GM12878 (cell line): Measurements from ENCODE around the gene NPIPB9. TPM values are rescaled to one million over a fixed set of nuclear protein-coding genes. Genes with fewer than 3 reads are reported as not detected.

Experiments
- microRNA-seq: library from miRNA; unstranded; fragments of <30 nt; microRNA quantifications from one replicate; pipeline ENCODE4, GENCODE V29; 2018
- polyA plus RNA-seq, 11 experiments: library from polyadenylated mRNA; depleted of rRNA in 4 of 11; unstranded in 6 of 11; stranded (reverse) in 5 of 11; fragments of >200 nt; fragmentation: Nextera tagmentation in 4 of 11; fragmentation: Illumina TruSeq in 1 of 11; extraction: Ambion mirVana in 4 of 11; extraction: Trizol in 1 of 11; gene quantifications; 1 replicate in 1 of 11; 2 replicates in 10 of 11; pipeline versions ENCODE4 v1.2.1 to v1.2.3, GENCODE V29; 2011 to 2016; ENCODE audit warnings: inconsistent platforms in 2 of 11, missing spikeins in 2 of 11, low read depth in 1 of 11
- small RNA-seq: library from RNA; depleted of rRNA; stranded (forward); fragments of <200 nt; gene quantifications from one replicate; pipeline ENCODE3, GENCODE V24; 2014
- total RNA-seq, 4 experiments: library from RNA; depleted of rRNA in 3 of 4; stranded (reverse); fragments of >200 nt in 3 of 4; fragmentation: Illumina TruSeq in 1 of 4; extraction: Trizol in 1 of 4; gene quantifications; 2 replicates each; pipeline versions ENCODE4 v1.2.1 to v1.2.3, GENCODE V29; 2013 to 2021

Gene NPIPB9
- total and polyA plus RNA-seq, 10 of the 15 experiments (the other 5 are each of a cell fraction or from before 2014, with no cell fraction given): 0.10 to 1.6 (median 0.61) TPM

Small RNA genes lying within 50 kb of the gene (microRNA-seq; reads per million reads assigned to microRNA genes)
- not detected for gene MIR6862-2

Small RNA genes lying within 50 kb of the gene (small RNA-seq; reads per million reads assigned to genes)
- not detected for gene MIR6862-2

Other genes with a start within 250 kb of the NPIPB9 start
Only the 7 nearest of the 16 such genes appear.
- 0.76 and 0.90 TPM in 2 replicates for gene SULT1A1, start 141.7 kb upstream of the NPIPB9 start, total RNA-seq (2014; rRNA removed)
- 0.46 and 0.54 TPM in 2 replicates for gene SULT1A1, start 141.7 kb upstream of the NPIPB9 start, total RNA-seq (2014; rRNA removed; fragmentation: Illumina TruSeq; extraction: Trizol)
- 0.40 and 1.2 TPM in 2 replicates for gene SULT1A1, start 141.7 kb upstream of the NPIPB9 start, total RNA-seq (2021)
- gene SULT1A1, start 141.7 kb upstream of the NPIPB9 start, polyA plus RNA-seq (2011; rRNA removed): 0.03 TPM in 1 of 2 replicates, not detected in the other
- 0.52 and 0.76 TPM in 2 replicates for gene SULT1A1, start 141.7 kb upstream of the NPIPB9 start, polyA plus RNA-seq (2014; fragmentation: Illumina TruSeq; extraction: Trizol)
- 1 to 10 TPM in 1 of 2 experiments, under 1 TPM in 1; 0.44 to 1.5 TPM for gene SULT1A1, start 141.7 kb upstream of the NPIPB9 start, polyA plus RNA-seq (2014; fragmentation: Nextera tagmentation; extraction: Ambion mirVana)
- gene SULT1A1, start 141.7 kb upstream of the NPIPB9 start, polyA plus RNA-seq (2014; rRNA removed): 0.16 and 1.2 TPM in 2 replicates
- gene SULT1A1, start 141.7 kb upstream of the NPIPB9 start, polyA plus RNA-seq (2016; fragmentation: Nextera tagmentation; extraction: Ambion mirVana): under 1 TPM in 1 of 2 experiments, not detected in 1; 0.23 TPM
- gene NPIPB8, start 113.7 kb upstream of the NPIPB9 start, total RNA-seq (2014; rRNA removed): 0.33 and 0.62 TPM in 2 replicates
- 0.18 TPM in 1 of 2 replicates, not detected in the other for gene NPIPB8, start 113.7 kb upstream of the NPIPB9 start, total RNA-seq (2014; rRNA removed; fragmentation: Illumina TruSeq; extraction: Trizol)
- gene NPIPB8, start 113.7 kb upstream of the NPIPB9 start, total RNA-seq (2021): 0.56 TPM in 1 of 2 replicates, not detected in the other
- 0.78 and 1.2 TPM in 2 replicates for gene NPIPB8, start 113.7 kb upstream of the NPIPB9 start, polyA plus RNA-seq (2011; rRNA removed)
- 0.03 TPM in 1 of 2 replicates, not detected in the other for gene NPIPB8, start 113.7 kb upstream of the NPIPB9 start, polyA plus RNA-seq (2014; fragmentation: Illumina TruSeq; extraction: Trizol)
- not detected for gene NPIPB8, start 113.7 kb upstream of the NPIPB9 start, polyA plus RNA-seq (2014; fragmentation: Nextera tagmentation; extraction: Ambion mirVana)
- gene NPIPB8, start 113.7 kb upstream of the NPIPB9 start, polyA plus RNA-seq (2014; rRNA removed): 0.37 TPM in 1 of 2 replicates, not detected in the other
- not detected for gene NPIPB8, start 113.7 kb upstream of the NPIPB9 start, polyA plus RNA-seq (2016; fragmentation: Nextera tagmentation; extraction: Ambion mirVana)
- 246 and 277 TPM in 2 replicates for gene EIF3C, start 40.3 kb upstream of the NPIPB9 start, total RNA-seq (2014; rRNA removed)
- gene EIF3C, start 40.3 kb upstream of the NPIPB9 start, total RNA-seq (2014; rRNA removed; fragmentation: Illumina TruSeq; extraction: Trizol): 163 and 179 TPM in 2 replicates
- gene EIF3C, start 40.3 kb upstream of the NPIPB9 start, total RNA-seq (2021): 528 and 555 TPM in 2 replicates
- gene EIF3C, start 40.3 kb upstream of the NPIPB9 start, polyA plus RNA-seq (2011; rRNA removed): 245 and 371 TPM in 2 replicates
- gene EIF3C, start 40.3 kb upstream of the NPIPB9 start, polyA plus RNA-seq (2014; fragmentation: Illumina TruSeq; extraction: Trizol): 261 and 365 TPM in 2 replicates
- 100 to 1,000 TPM in 1 of 2 experiments, 10 to 100 TPM in 1; 70.4 to 226 TPM for gene EIF3C, start 40.3 kb upstream of the NPIPB9 start, polyA plus RNA-seq (2014; fragmentation: Nextera tagmentation; extraction: Ambion mirVana)
- 394 and 513 TPM in 2 replicates for gene EIF3C, start 40.3 kb upstream of the NPIPB9 start, polyA plus RNA-seq (2014; rRNA removed)
- 100 to 1,000 TPM; 410 to 423 TPM for gene EIF3C, start 40.3 kb upstream of the NPIPB9 start, polyA plus RNA-seq (2016; fragmentation: Nextera tagmentation; extraction: Ambion mirVana)
- 36.7 and 47.7 TPM in 2 replicates for gene ATXN2L, start 71.2 kb downstream of the NPIPB9 start, total RNA-seq (2014; rRNA removed)
- gene ATXN2L, start 71.2 kb downstream of the NPIPB9 start, total RNA-seq (2014; rRNA removed; fragmentation: Illumina TruSeq; extraction: Trizol): 28.8 and 31.2 TPM in 2 replicates
- 199 and 210 TPM in 2 replicates for gene ATXN2L, start 71.2 kb downstream of the NPIPB9 start, total RNA-seq (2021)
- 21.4 and 23.0 TPM in 2 replicates for gene ATXN2L, start 71.2 kb downstream of the NPIPB9 start, polyA plus RNA-seq (2011; rRNA removed)
- gene ATXN2L, start 71.2 kb downstream of the NPIPB9 start, polyA plus RNA-seq (2014; fragmentation: Illumina TruSeq; extraction: Trizol): 42.5 and 75.3 TPM in 2 replicates
- 10 to 100 TPM in 1 of 2 experiments, 1 to 10 TPM in 1; 3.5 to 13.2 TPM for gene ATXN2L, start 71.2 kb downstream of the NPIPB9 start, polyA plus RNA-seq (2014; fragmentation: Nextera tagmentation; extraction: Ambion mirVana)
- 110 and 126 TPM in 2 replicates for gene ATXN2L, start 71.2 kb downstream of the NPIPB9 start, polyA plus RNA-seq (2014; rRNA removed)
- gene ATXN2L, start 71.2 kb downstream of the NPIPB9 start, polyA plus RNA-seq (2016; fragmentation: Nextera tagmentation; extraction: Ambion mirVana): 10 to 100 TPM; 74.5 to 86.9 TPM
- gene TUFM, start 94.6 kb downstream of the NPIPB9 start, total RNA-seq (2014; rRNA removed): 245 and 274 TPM in 2 replicates
- 145 and 161 TPM in 2 replicates for gene TUFM, start 94.6 kb downstream of the NPIPB9 start, total RNA-seq (2014; rRNA removed; fragmentation: Illumina TruSeq; extraction: Trizol)
- 258 and 260 TPM in 2 replicates for gene TUFM, start 94.6 kb downstream of the NPIPB9 start, total RNA-seq (2021)
- 68.9 and 117 TPM in 2 replicates for gene TUFM, start 94.6 kb downstream of the NPIPB9 start, polyA plus RNA-seq (2011; rRNA removed)
- 92.2 and 172 TPM in 2 replicates for gene TUFM, start 94.6 kb downstream of the NPIPB9 start, polyA plus RNA-seq (2014; fragmentation: Illumina TruSeq; extraction: Trizol)
- 100 to 1,000 TPM in 1 of 2 experiments, 10 to 100 TPM in 1; 23.4 to 101 TPM for gene TUFM, start 94.6 kb downstream of the NPIPB9 start, polyA plus RNA-seq (2014; fragmentation: Nextera tagmentation; extraction: Ambion mirVana)
- gene TUFM, start 94.6 kb downstream of the NPIPB9 start, polyA plus RNA-seq (2014; rRNA removed): 191 and 231 TPM in 2 replicates
- gene TUFM, start 94.6 kb downstream of the NPIPB9 start, polyA plus RNA-seq (2016; fragmentation: Nextera tagmentation; extraction: Ambion mirVana): 100 to 1,000 TPM; 336 to 354 TPM
- 18.4 and 18.5 TPM in 2 replicates for gene SH2B1, start 112.1 kb downstream of the NPIPB9 start, total RNA-seq (2014; rRNA removed)
- 9.8 and 10.6 TPM in 2 replicates for gene SH2B1, start 112.1 kb downstream of the NPIPB9 start, total RNA-seq (2014; rRNA removed; fragmentation: Illumina TruSeq; extraction: Trizol)
- gene SH2B1, start 112.1 kb downstream of the NPIPB9 start, total RNA-seq (2021): 34.9 and 42.1 TPM in 2 replicates
- 6.7 and 17.8 TPM in 2 replicates for gene SH2B1, start 112.1 kb downstream of the NPIPB9 start, polyA plus RNA-seq (2011; rRNA removed)
- 9.9 and 16.6 TPM in 2 replicates for gene SH2B1, start 112.1 kb downstream of the NPIPB9 start, polyA plus RNA-seq (2014; fragmentation: Illumina TruSeq; extraction: Trizol)
- gene SH2B1, start 112.1 kb downstream of the NPIPB9 start, polyA plus RNA-seq (2014; fragmentation: Nextera tagmentation; extraction: Ambion mirVana): under 1 TPM; 0.18 to 0.46 TPM
- gene SH2B1, start 112.1 kb downstream of the NPIPB9 start, polyA plus RNA-seq (2014; rRNA removed): 34.9 and 44.3 TPM in 2 replicates
- 1 to 10 TPM; 6.0 to 6.8 TPM for gene SH2B1, start 112.1 kb downstream of the NPIPB9 start, polyA plus RNA-seq (2016; fragmentation: Nextera tagmentation; extraction: Ambion mirVana)
- gene ATP2A1, start 126.7 kb downstream of the NPIPB9 start, total RNA-seq (2014; rRNA removed): 0.28 and 0.38 TPM in 2 replicates
- gene ATP2A1, start 126.7 kb downstream of the NPIPB9 start, total RNA-seq (2014; rRNA removed; fragmentation: Illumina TruSeq; extraction: Trizol): 0.28 and 1.6 TPM in 2 replicates
- 0.96 and 1.1 TPM in 2 replicates for gene ATP2A1, start 126.7 kb downstream of the NPIPB9 start, total RNA-seq (2021)
- 0.35 and 0.62 TPM in 2 replicates for gene ATP2A1, start 126.7 kb downstream of the NPIPB9 start, polyA plus RNA-seq (2011; rRNA removed)
- 0.54 and 1.8 TPM in 2 replicates for gene ATP2A1, start 126.7 kb downstream of the NPIPB9 start, polyA plus RNA-seq (2014; fragmentation: Illumina TruSeq; extraction: Trizol)
- under 1 TPM; 0.13 to 0.37 TPM for gene ATP2A1, start 126.7 kb downstream of the NPIPB9 start, polyA plus RNA-seq (2014; fragmentation: Nextera tagmentation; extraction: Ambion mirVana)
- 0.77 and 1.3 TPM in 2 replicates for gene ATP2A1, start 126.7 kb downstream of the NPIPB9 start, polyA plus RNA-seq (2014; rRNA removed)
- 1 to 10 TPM; 1.5 to 1.7 TPM for gene ATP2A1, start 126.7 kb downstream of the NPIPB9 start, polyA plus RNA-seq (2016; fragmentation: Nextera tagmentation; extraction: Ambion mirVana)